Activated CD4-positive, CD25-positive, alpha-beta regulatory T cell treated with anti-CD3 and anti-CD28 coated beads, Interleukin-2, amount 50 U/mL, for 16 hours (primary cell): Measurements from ENCODE around the gene NKAIN4.
"Not testable (repeated sequence)": the region's sequence is repeated elsewhere in the genome, so short reads cannot be mapped to it uniquely, and the experiment has no call there.

ENCODE experiments used
- DNase-seq: peaks from one replicate; pipeline ENCODE4 v3.0.0-alpha.2; 2020; ENCODE audit warnings: low read depth, low spot score

The NKAIN4 gene

GRCh38 chr20:63258781-63259180 is 4.5 kb upstream of the NKAIN4 start:
- no peak for DNase-seq

GRCh38 chr20:63257629-63258028 is 3.4 kb upstream of the NKAIN4 start:
- no peak for DNase-seq

- no peak for DNase-seq
Observed at GRCh38 chr20:63256954-63257353, 2.7 kb upstream of the NKAIN4 start.

- DNase-seq = no peak
Observed at GRCh38 chr20:63255931-63256704, 1.9 kb upstream of the NKAIN4 start.

GRCh38 chr20:63254606-63255384 is 532 bp upstream of the NKAIN4 start:
- no peak for DNase-seq

GRCh38 chr20:63253438-63254231 is 628 bp downstream of the NKAIN4 start:
- no peak for DNase-seq

- no peak for DNase-seq
Observed at GRCh38 chr20:63253065-63253437, 1.2 kb downstream of the NKAIN4 start.

GRCh38 chr20:63252284-63252711 is 2.0 kb downstream of the NKAIN4 start:
- no peak for DNase-seq

GRCh38 chr20:63251350-63251749 is 2.9 kb downstream of the NKAIN4 start:
- not testable (repeated sequence) for DNase-seq

GRCh38 chr20:63249891-63250290 is 4.4 kb downstream of the NKAIN4 start:
- DNase-seq = no peak

- no peak for DNase-seq
Observed at GRCh38 chr20:63248835-63249591, 5.2 kb downstream of the NKAIN4 start.

GRCh38 chr20:63247671-63248228 is 6.5 kb downstream of the NKAIN4 start:
- no peak for DNase-seq

- no peak for DNase-seq
Observed at GRCh38 chr20:63246490-63247288, 7.6 kb downstream of the NKAIN4 start.

GRCh38 chr20:63244468-63244867 is 9.8 kb downstream of the NKAIN4 start:
- DNase-seq = no peak

- no peak for DNase-seq
Observed at GRCh38 chr20:63243604-63244247, 10.5 kb downstream of the NKAIN4 start.

- DNase-seq = no peak
Observed at GRCh38 chr20:63242736-63243135, 11.5 kb downstream of the NKAIN4 start.

GRCh38 chr20:63241272-63241671 is 13.0 kb downstream of the NKAIN4 start:
- no peak for DNase-seq

- no peak for DNase-seq
Observed at GRCh38 chr20:63240004-63240403, 14.3 kb downstream of the NKAIN4 start.

GRCh38 chr20:63239431-63239830 is 14.8 kb downstream of the NKAIN4 start:
- DNase-seq = no peak
